ENCODE results near the gene OR6M1.

Gene OR6M1

GRCh38 chr11:123783536-123783935 lies 22.6 kb downstream of the OR6M1 start:
- no peak for DNase-seq (ENCODE audit: extremely low read depth, low read depth)
- TF ChIP-seq CTCF (IDR thresholded peaks at IDR 0.05; ENCODE audit: low read depth, low read length), result no peak

DNA sequence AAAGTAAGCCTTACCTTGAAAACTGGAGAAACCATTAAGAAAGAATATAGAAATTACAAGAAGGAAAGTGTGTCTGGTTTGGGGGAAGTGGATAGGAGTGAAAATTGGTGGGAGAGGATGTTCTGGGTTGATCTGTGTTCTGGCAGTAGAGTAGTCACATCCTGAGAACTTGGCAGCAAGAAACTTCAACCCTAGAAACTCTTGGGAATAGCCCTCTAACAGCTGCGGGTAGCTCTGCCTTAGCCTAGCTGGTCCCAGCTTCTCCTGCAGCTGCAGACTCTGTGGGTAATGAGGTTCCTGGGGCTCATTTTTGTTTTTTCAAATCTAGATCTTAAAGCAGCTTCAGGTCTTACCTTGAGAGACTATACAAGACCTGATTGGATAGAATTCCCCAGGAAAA lies 27.6 kb downstream of the OR6M1 start:
- DNase-seq (ENCODE audit: extremely low read depth, low read depth), result no peak
- no peak for TF ChIP-seq CTCF (IDR thresholded peaks at IDR 0.05; ENCODE audit: low read depth, low read length)

GRCh38 chr11:123775715-123776549 lies 30.2 kb downstream of the OR6M1 start:
- no peak for TF ChIP-seq CTCF (IDR thresholded peaks at IDR 0.05; ENCODE audit: low read depth, low read length)
- DNase-seq (ENCODE audit: extremely low read depth, low read depth), result no peak

DNA sequence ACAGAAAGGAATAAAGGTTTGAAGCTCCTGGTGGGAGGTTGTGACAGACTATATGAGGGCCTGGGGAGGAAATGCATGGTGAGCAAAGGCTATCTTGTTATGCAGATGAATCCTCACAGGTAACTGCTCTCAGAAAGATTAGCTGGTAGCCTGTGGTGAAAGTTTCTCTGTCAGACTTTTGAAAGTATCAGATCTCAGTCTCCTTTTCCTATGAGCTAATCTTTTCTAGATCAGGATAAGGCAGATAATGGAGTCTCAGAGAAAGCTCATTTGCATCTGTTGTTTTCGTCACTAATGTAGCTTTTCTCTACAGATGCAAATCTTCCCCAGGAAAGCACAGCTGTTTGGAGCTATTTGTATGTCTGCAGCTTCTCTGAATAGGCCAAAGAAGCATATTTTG lies 30.9 kb downstream of the OR6M1 start:
- no peak for TF ChIP-seq CTCF (IDR thresholded peaks at IDR 0.05; ENCODE audit: low read depth, low read length)
- DNase-seq (ENCODE audit: extremely low read depth, low read depth), result no peak

DNA sequence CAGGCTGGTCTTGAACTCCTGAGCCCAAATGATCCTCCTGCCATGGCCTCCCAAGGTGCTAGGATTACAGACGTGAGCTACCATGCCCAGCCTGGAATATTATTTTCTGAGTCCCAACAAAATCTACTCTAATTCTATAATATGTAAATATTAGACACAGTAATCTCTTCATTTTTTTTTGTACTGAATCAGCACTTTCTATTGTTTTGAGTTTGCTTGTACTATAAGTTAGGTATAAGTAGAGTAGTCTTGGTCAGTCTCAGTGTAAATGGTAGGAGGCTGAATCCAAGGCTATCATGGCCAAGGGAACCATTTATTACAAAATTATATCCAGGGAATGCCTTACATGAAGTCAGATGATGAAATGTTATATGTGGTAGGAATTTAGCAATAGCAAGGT lies 32.2 kb downstream of the OR6M1 start:
- DNase-seq (ENCODE audit: extremely low read depth, low read depth), result no peak
- TF ChIP-seq CTCF (IDR thresholded peaks at IDR 0.05; ENCODE audit: low read depth, low read length), result no peak

GRCh38 chr11:123773026-123773425 lies 33.1 kb downstream of the OR6M1 start:
- TF ChIP-seq CTCF (IDR thresholded peaks at IDR 0.05; ENCODE audit: low read depth, low read length), result no peak
- no peak for DNase-seq (ENCODE audit: extremely low read depth, low read depth)

DNA sequence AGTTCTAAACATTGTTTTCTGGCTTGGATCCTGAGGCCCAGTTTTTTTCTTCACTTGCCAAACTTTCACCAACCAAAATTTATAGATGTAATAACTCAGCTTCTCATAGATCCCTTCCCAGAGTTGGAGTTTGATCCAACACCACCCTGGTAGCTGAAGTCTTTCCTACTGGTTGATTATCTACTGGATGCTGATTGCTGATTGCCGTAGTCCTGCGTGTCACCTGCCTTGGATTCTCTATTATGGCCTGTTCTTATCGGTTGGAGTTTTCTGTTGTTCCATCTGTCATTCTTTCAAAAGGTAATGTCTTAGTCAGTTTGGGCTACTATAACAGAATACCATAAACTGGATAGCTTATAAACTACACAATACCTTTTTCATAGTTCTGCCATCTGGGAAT lies 34.5 kb downstream of the OR6M1 start:
- DNase-seq (ENCODE audit: extremely low read depth, low read depth), result no peak
- no peak for TF ChIP-seq CTCF (IDR thresholded peaks at IDR 0.05; ENCODE audit: low read depth, low read length)

Measured in AG09319 (cell line).